Stomach (tissue), 4 donors: ENCODE data around the gene PCDH7.

Experiments used
- CTCF ChIP-seq, 7 experiments: fragments of 450-650 bp in 4 of 7; fragments of 200-600 bp in 3 of 7; sonication (generic) in 3 of 7; IDR thresholded peaks; one replicate each; pipeline ENCODE4 v1.5.1; 2016 to 2019; ENCODE audit warnings: antibody characterized with exemption in 7 of 7, control low read depth in 2 of 7, mild to moderate bottlenecking in 1 of 7
- EP300 ChIP-seq: sonication (generic); formaldehyde crosslinking; IDR thresholded peaks from one replicate; pipeline ENCODE4 v1.6.1; 2017; ENCODE audit warnings: antibody characterized with exemption
- POLR2A ChIP-seq, 4 donors: fragments of 450-650 bp; IDR thresholded peaks; one replicate each; pipeline ENCODE4 v1.6.1; 2016; ENCODE audit warnings: antibody characterized with exemption in 4 of 4, control low read depth in 2 of 4, mild to moderate bottlenecking in 1 of 4, moderate library complexity in 1 of 4
- POLR2AphosphoS5 ChIP-seq, 3 donors: sonication (generic); formaldehyde crosslinking; IDR thresholded peaks; one replicate each; pipeline ENCODE4 v1.6.1; 2016; ENCODE audit warnings: antibody characterized with exemption in 3 of 3

DNA sequence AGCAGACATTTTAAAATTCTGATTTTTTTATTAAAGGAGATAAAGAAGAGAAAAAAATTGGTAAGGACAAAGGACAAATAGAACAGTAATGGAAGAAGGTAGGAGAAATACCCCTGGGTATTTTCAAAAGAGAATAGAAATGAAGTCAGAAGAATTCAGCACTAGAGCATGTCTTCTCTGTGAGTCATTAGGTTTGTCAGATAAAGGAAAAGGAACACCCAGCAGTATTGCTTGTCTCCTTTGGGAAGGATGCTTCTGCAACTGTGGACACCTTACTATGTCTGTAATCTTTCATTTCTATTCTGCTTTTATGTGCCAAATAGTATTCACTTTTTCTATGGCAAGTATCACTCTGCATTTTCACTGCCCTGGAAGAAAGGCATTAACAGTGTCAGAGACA, 24.0 kb upstream of the PCDH7 start:
- no peak for TF ChIP-seq CTCF (IDR thresholded peaks at IDR 0.05)
- TF ChIP-seq POLR2A (IDR thresholded peaks at IDR 0.05), result no peak
- TF ChIP-seq EP300, result no peak
- TF ChIP-seq POLR2AphosphoS5 (IDR thresholded peaks at IDR 0.05), result no peak
